HEK293 (cell line): ENCODE results near the gene EIF4E.

ENCODE experiments used
- CTCF ChIA-PET: fragments of 350-600 bp; formaldehyde crosslinking; extraction: SDS; loops from one replicate; lab custom pipeline; 2021; ENCODE audit warnings: antibody characterized with exemption; lab: Yijun Ruan, JAX
- POLR2A ChIA-PET: fragments of 300-600 bp; formaldehyde crosslinking; extraction: SDS; loops from one replicate; lab custom pipeline; 2020; ENCODE audit warnings: antibody characterized with exemption, inconsistent platforms; lab: Yijun Ruan, JAX
- H3K27ac ChIP-seq: fragments of 200-500 bp; sonication (Bioruptor generic); 2 replicates; pipeline ENCODE4 v1.5.1; 2014; ENCODE audit warnings: low read depth, low read length, control low read depth, inconsistent platforms; ENCODE audit errors: extremely low read depth
- H3K36me3 ChIP-seq, 2 experiments: fragments of 200-500 bp in 1 of 2; sonication (Bioruptor generic) in 1 of 2; 1 replicate in 1 of 2; 2 replicates in 1 of 2; pipeline ENCODE4 v1.5.1; 2014 to 2017; ENCODE audit warnings: inconsistent platforms in 2 of 2, low read length in 2 of 2; ENCODE audit not compliant: control insufficient read depth in 2 of 2, insufficient read depth in 1 of 2
- H3K4me1 ChIP-seq: fragments of 200-500 bp; sonication (Bioruptor generic); 2 replicates; pipeline ENCODE4 v1.5.1; 2014; ENCODE audit warnings: mild to moderate bottlenecking, low read length, inconsistent platforms; ENCODE audit not compliant: control insufficient read depth, insufficient read depth
- H3K4me3 ChIP-seq: 2 replicates; pipeline ENCODE4 v1.5.1; 2011; ENCODE audit warnings: low read depth, mild to moderate bottlenecking, control low read depth, low read length, moderate library complexity
- H3K9me3 ChIP-seq: fragments of 200-500 bp; sonication (Bioruptor generic); 2 replicates; pipeline ENCODE4 v1.5.1; 2014; ENCODE audit warnings: low read depth, low read length, inconsistent platforms; ENCODE audit not compliant: control insufficient read depth, insufficient read depth
- EGR2 ChIP-seq: fragments of 450-650 bp; formaldehyde crosslinking; IDR thresholded peaks from 2 replicates; pipeline ENCODE4 v1.5.1; 2016; ENCODE audit warnings: low read depth, missing biosample characterization, missing genetic modification characterization
- FEZF1 ChIP-seq: fragments of 450-650 bp; formaldehyde crosslinking; IDR thresholded peaks from 2 replicates; pipeline ENCODE4 v1.5.1; 2016; ENCODE audit warnings: missing biosample characterization, missing genetic modification characterization
- KLF16 ChIP-seq: fragments of 450-650 bp; formaldehyde crosslinking; IDR thresholded peaks from 2 replicates; pipeline ENCODE4 v1.5.1; 2017; ENCODE audit warnings: missing biosample characterization, missing genetic modification characterization
- SP7 ChIP-seq: fragments of 450-650 bp; formaldehyde crosslinking; IDR thresholded peaks from 2 replicates; pipeline ENCODE4 v1.5.1; 2016; ENCODE audit warnings: missing biosample characterization, missing genetic modification characterization
- YY2 ChIP-seq: fragments of 450-650 bp; formaldehyde crosslinking; IDR thresholded peaks from 2 replicates; pipeline ENCODE4 v1.5.1; 2016; ENCODE audit warnings: missing biosample characterization, missing genetic modification characterization
- ZBTB20 ChIP-seq: fragments of 450-650 bp; formaldehyde crosslinking; IDR thresholded peaks from 2 replicates; pipeline ENCODE4 v1.5.1; 2016; ENCODE audit warnings: missing biosample characterization, missing genetic modification characterization
- ZBTB8A ChIP-seq: fragments of 450-650 bp; formaldehyde crosslinking; IDR thresholded peaks from 2 replicates; pipeline ENCODE4 v1.5.1; 2016; ENCODE audit warnings: missing biosample characterization, missing genetic modification characterization
- ZFHX2 ChIP-seq: fragments of 450-650 bp; formaldehyde crosslinking; conservative IDR thresholded peaks from 2 replicates; pipeline ENCODE4 v1.5.1; 2016; ENCODE audit warnings: missing biosample characterization, missing genetic modification characterization
- ZNF175 ChIP-seq: fragments of 450-650 bp; formaldehyde crosslinking; IDR thresholded peaks from 2 replicates; pipeline ENCODE4 v1.5.1; 2016; ENCODE audit warnings: missing biosample characterization, missing genetic modification characterization
- ZNF221 ChIP-seq: fragments of 450-650 bp; formaldehyde crosslinking; IDR thresholded peaks from 2 replicates; pipeline ENCODE4 v1.5.1; 2017; ENCODE audit warnings: missing biosample characterization, missing genetic modification characterization, borderline replicate concordance
- ZNF341 ChIP-seq: fragments of 450-650 bp; formaldehyde crosslinking; IDR thresholded peaks from 2 replicates; pipeline ENCODE4; 2016; ENCODE audit warnings: low read depth, missing biosample characterization, missing genetic modification characterization
- ZNF501 ChIP-seq: fragments of 450-650 bp; formaldehyde crosslinking; IDR thresholded peaks from 2 replicates; pipeline ENCODE4 v1.5.1; 2016; ENCODE audit warnings: missing biosample characterization, missing genetic modification characterization
- ZNF549 ChIP-seq: fragments of 450-650 bp; IDR thresholded peaks from 2 replicates; pipeline ENCODE4 v1.5.1; 2018; ENCODE audit warnings: missing biosample characterization, missing genetic modification characterization, mild to moderate bottlenecking, inconsistent platforms, moderate library complexity
- ZNF558 ChIP-seq: fragments of 450-650 bp; formaldehyde crosslinking; IDR thresholded peaks from 2 replicates; pipeline ENCODE4 v1.5.1; 2016; ENCODE audit warnings: missing biosample characterization, missing genetic modification characterization
- TF ChIP-seq, protein P1 (sequence below): fragments of 450-650 bp; formaldehyde crosslinking; IDR thresholded peaks from 2 replicates; pipeline ENCODE4 v1.5.1; 2017; ENCODE audit warnings: missing biosample characterization, missing genetic modification characterization
- TF ChIP-seq, protein P2 (sequence below): fragments of 450-650 bp; formaldehyde crosslinking; IDR thresholded peaks from 2 replicates; pipeline ENCODE4 v1.5.1; 2016; ENCODE audit warnings: missing biosample characterization, missing genetic modification characterization
- TF ChIP-seq, protein P3 (sequence below): fragments of 450-650 bp; formaldehyde crosslinking; IDR thresholded peaks from 2 replicates; pipeline ENCODE4 v1.5.1; 2016; ENCODE audit warnings: missing biosample characterization, missing genetic modification characterization
- TF ChIP-seq, protein P4 (sequence below): fragments of 450-650 bp; formaldehyde crosslinking; optimal IDR thresholded peaks from 2 replicates; pipeline ENCODE3; 2016; ENCODE audit warnings: missing biosample characterization, mild to moderate bottlenecking, missing genetic modification characterization
- TF ChIP-seq, protein P5 (sequence below): fragments of 450-650 bp; formaldehyde crosslinking; IDR thresholded peaks from 2 replicates; pipeline ENCODE4 v1.5.1; 2016; ENCODE audit warnings: missing biosample characterization, missing genetic modification characterization
- TF ChIP-seq, protein P6 (sequence below): fragments of 450-650 bp; formaldehyde crosslinking; IDR thresholded peaks from 2 replicates; pipeline ENCODE4 v1.5.1; 2016; ENCODE audit warnings: missing biosample characterization, missing genetic modification characterization
- TF ChIP-seq, protein P7 (sequence below): fragments of 450-650 bp; formaldehyde crosslinking; IDR thresholded peaks from 2 replicates; pipeline ENCODE4 v1.5.1; 2016; ENCODE audit warnings: missing biosample characterization, missing genetic modification characterization

Gene EIF4E, protein sequence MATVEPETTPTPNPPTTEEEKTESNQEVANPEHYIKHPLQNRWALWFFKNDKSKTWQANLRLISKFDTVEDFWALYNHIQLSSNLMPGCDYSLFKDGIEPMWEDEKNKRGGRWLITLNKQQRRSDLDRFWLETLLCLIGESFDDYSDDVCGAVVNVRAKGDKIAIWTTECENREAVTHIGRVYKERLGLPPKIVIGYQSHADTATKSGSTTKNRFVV

DNA sequence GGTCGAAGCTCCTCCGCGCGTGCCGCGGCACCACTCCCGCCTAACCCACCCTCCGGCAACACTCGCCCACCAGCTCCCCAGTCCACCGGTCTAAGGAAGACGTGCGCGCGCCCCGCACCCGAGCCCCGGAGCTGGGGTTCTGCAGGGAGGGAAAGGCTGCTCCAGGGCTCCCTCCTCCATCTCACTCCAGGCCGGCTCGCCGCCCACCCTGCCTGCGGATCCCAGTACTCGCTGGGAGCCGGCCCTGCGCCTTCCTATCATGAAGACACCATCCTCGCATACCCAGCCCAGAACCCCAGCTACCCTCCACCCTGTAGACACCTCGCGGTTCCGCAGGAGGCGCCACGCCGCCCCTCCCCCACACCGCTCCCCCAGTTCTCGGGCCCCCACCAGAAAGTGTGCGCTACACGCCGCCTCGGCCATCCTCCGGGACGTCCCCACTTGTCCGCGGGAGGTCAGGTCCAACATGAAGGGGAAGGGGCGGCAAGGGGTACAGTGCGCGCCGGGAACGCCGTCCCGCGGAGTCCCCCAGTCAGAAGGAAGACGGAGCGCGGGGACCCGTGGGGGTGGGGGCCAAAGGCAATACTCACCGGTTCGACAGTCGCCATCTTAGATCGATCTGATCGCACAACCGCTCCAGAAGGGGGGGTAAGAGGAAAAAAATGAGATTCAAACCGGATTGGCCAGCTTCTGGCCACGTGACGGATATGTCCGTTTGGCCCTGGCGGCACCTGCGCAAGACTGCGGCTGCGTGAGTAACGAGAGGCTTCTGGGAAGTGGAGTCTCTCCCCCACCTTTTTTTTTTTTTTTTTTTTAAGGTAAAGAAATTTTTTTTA is at the start of gene EIF4E:
TSS of gene EIF4E (minus strand) at position 629 of the 836 bp plus-strand sequence. CDS start at position 608, 21 bp downstream.
- Histone ChIP-seq H3K27ac (peak within 1 kb of the TSS; percentile 72), H3K9me3 (no peaks in the 10 kb centered on the region), H3K4me3 (peak within 1 kb of the TSS; percentile 98), H3K36me3 (peaks cover 0 to 8% of the 10 kb centered on the region in 2 experiments; a peak in 2 of 3 replicates), H3K4me1 (no peaks in the 10 kb centered on the region)
- POLR2A ChIA-PET, result interaction anchor here (0.6 to 1.5 kb wide), 8 partner anchors 11 to 829 kb away, joined by 3 to 36 read pairs (median 4); partner anchors contain the start of genes ADH5 and METAP1
- CTCF ChIA-PET, result interaction anchor here (0.6 to 0.9 kb wide), 6 partner anchors 27 to 785 kb away, joined by 3 read pairs; no protein-coding TSS in a partner anchor
- TF ChIP-seq, protein P1, sequence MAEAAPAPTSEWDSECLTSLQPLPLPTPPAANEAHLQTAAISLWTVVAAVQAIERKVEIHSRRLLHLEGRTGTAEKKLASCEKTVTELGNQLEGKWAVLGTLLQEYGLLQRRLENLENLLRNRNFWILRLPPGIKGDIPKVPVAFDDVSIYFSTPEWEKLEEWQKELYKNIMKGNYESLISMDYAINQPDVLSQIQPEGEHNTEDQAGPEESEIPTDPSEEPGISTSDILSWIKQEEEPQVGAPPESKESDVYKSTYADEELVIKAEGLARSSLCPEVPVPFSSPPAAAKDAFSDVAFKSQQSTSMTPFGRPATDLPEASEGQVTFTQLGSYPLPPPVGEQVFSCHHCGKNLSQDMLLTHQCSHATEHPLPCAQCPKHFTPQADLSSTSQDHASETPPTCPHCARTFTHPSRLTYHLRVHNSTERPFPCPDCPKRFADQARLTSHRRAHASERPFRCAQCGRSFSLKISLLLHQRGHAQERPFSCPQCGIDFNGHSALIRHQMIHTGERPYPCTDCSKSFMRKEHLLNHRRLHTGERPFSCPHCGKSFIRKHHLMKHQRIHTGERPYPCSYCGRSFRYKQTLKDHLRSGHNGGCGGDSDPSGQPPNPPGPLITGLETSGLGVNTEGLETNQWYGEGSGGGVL (tag by site-specific recombination), result peak; percentile 57; the same call in 1 of the 2 replicates
- TF ChIP-seq KLF16 (peak; percentile 48), YY2 (tag by site-specific recombination) (0 out of 2 replicates have a peak, but pooled peaks have one; percentile 17), ZNF549 (tag by site-specific recombination) (no peak), ZBTB20 (tag by site-specific recombination) (peak; percentile 91; the same call in 1 of the 2 replicates), ZNF501 (tag by site-specific recombination) (peak; percentile 31), ZNF341 (peak; percentile 48), ZNF175 (tag by site-specific recombination) (no peak), EGR2 (tag by site-specific recombination) (0 out of 2 replicates have a peak, but pooled peaks have one; percentile 29), ZBTB8A (tag by site-specific recombination) (peak; percentile 22; the same call in 1 of the 2 replicates), ZNF221 (tag by site-specific recombination) (no peak), ZNF558 (tag by site-specific recombination) (no peak), ZFHX2 (peak; percentile 45), FEZF1 (no peak), SP7 (tag by site-specific recombination) (peak; percentile 34; the same call in 1 of the 2 replicates)
- TF ChIP-seq, protein P2, sequence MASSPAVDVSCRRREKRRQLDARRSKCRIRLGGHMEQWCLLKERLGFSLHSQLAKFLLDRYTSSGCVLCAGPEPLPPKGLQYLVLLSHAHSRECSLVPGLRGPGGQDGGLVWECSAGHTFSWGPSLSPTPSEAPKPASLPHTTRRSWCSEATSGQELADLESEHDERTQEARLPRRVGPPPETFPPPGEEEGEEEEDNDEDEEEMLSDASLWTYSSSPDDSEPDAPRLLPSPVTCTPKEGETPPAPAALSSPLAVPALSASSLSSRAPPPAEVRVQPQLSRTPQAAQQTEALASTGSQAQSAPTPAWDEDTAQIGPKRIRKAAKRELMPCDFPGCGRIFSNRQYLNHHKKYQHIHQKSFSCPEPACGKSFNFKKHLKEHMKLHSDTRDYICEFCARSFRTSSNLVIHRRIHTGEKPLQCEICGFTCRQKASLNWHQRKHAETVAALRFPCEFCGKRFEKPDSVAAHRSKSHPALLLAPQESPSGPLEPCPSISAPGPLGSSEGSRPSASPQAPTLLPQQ, result peak; percentile 43; the same call in 1 of the 2 replicates
- TF ChIP-seq, protein P3, sequence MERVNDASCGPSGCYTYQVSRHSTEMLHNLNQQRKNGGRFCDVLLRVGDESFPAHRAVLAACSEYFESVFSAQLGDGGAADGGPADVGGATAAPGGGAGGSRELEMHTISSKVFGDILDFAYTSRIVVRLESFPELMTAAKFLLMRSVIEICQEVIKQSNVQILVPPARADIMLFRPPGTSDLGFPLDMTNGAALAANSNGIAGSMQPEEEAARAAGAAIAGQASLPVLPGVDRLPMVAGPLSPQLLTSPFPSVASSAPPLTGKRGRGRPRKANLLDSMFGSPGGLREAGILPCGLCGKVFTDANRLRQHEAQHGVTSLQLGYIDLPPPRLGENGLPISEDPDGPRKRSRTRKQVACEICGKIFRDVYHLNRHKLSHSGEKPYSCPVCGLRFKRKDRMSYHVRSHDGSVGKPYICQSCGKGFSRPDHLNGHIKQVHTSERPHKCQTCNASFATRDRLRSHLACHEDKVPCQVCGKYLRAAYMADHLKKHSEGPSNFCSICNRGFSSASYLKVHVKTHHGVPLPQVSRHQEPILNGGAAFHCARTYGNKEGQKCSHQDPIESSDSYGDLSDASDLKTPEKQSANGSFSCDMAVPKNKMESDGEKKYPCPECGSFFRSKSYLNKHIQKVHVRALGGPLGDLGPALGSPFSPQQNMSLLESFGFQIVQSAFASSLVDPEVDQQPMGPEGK, result peak; percentile 99
- TF ChIP-seq, protein P4, sequence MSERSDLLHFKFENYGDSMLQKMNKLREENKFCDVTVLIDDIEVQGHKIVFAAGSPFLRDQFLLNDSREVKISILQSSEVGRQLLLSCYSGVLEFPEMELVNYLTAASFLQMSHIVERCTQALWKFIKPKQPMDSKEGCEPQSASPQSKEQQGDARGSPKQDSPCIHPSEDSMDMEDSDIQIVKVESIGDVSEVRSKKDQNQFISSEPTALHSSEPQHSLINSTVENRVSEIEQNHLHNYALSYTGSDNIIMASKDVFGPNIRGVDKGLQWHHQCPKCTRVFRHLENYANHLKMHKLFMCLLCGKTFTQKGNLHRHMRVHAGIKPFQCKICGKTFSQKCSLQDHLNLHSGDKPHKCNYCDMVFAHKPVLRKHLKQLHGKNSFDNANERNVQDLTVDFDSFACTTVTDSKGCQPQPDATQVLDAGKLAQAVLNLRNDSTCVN (tag by site-specific recombination), result peak; percentile 89
- TF ChIP-seq, protein P5, sequence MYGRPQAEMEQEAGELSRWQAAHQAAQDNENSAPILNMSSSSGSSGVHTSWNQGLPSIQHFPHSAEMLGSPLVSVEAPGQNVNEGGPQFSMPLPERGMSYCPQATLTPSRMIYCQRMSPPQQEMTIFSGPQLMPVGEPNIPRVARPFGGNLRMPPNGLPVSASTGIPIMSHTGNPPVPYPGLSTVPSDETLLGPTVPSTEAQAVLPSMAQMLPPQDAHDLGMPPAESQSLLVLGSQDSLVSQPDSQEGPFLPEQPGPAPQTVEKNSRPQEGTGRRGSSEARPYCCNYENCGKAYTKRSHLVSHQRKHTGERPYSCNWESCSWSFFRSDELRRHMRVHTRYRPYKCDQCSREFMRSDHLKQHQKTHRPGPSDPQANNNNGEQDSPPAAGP, result peak; percentile 25; the same call in 1 of the 2 replicates
- TF ChIP-seq, protein P6, sequence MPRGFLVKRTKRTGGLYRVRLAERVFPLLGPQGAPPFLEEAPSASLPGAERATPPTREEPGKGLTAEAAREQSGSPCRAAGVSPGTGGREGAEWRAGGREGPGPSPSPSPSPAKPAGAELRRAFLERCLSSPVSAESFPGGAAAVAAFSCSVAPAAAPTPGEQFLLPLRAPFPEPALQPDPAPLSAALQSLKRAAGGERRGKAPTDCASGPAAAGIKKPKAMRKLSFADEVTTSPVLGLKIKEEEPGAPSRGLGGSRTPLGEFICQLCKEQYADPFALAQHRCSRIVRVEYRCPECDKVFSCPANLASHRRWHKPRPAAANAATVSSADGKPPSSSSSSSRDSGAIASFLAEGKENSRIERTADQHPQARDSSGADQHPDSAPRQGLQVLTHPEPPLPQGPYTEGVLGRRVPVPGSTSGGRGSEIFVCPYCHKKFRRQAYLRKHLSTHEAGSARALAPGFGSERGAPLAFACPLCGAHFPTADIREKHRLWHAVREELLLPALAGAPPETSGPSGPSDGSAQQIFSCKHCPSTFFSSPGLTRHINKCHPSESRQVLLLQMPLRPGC (tag by site-specific recombination), result peak; percentile 32; the same call in 1 of the 2 replicates
- TF ChIP-seq, protein P7, sequence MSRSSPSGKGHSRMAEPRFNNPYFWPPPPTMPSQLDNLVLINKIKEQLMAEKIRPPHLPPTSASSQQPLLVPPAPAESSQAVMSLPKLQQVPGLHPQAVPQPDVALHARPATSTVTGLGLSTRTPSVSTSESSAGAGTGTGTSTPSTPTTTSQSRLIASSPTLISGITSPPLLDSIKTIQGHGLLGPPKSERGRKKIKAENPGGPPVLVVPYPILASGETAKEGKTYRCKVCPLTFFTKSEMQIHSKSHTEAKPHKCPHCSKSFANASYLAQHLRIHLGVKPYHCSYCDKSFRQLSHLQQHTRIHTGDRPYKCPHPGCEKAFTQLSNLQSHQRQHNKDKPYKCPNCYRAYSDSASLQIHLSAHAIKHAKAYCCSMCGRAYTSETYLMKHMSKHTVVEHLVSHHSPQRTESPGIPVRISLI, result peak; percentile 98
